Right renal cortex interstitium (tissue), 3 donors: ENCODE data around the gene C11orf91. TPM values are rescaled to one million over a fixed set of nuclear protein-coding genes. Genes with fewer than 3 reads are reported as not detected.
"Not testable (repeated sequence)": the region's sequence is repeated elsewhere in the genome, so short reads cannot be mapped to it uniquely, and the experiment has no call there.

Source experiments
- DNase-seq, 3 donors: peaks; one replicate each; pipeline ENCODE4 v3.0.0-alpha.2; 2013; ENCODE audit warnings: low read depth in 3 of 3, low spot score in 2 of 3
- polyA plus RNA-seq, 3 donors: library from polyadenylated mRNA; unstranded; fragments of 120-200 nt; gene quantifications; one replicate each; pipeline ENCODE4 v1.2.1, GENCODE V29; 2013; ENCODE audit not compliant: insufficient read length in 3 of 3

C11orf91 gene
- polyA plus RNA-seq, 3 donors = not detected

- DNase-seq = no peak
Observed at GRCh38 chr11:33674035-33674814, 26.4 kb downstream of the C11orf91 start.

DNA sequence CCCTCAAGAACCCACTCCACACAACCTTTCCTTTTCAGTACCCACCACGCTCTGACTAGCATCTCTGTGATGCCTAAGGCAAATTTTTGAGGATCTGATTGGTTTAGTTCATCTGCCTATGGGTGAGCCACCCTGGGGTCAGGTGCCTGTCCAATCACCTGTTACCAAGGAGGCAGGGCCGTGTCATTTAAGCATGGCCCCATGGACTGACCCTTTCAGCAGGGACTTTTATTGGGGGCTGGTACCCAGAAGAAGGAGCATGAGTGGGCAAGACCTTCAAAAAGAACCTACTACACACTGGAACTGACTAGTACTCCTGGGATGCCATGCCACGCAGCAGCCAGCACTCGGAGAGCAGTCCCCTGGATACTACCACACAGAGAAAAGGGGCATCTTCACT lies 28.4 kb downstream of the C11orf91 start:
- no peak for DNase-seq

- DNase-seq = no peak
Observed at GRCh38 chr11:33670250-33671011, 30.2 kb downstream of the C11orf91 start.

- no peak for DNase-seq
Observed at GRCh38 chr11:33669598-33670249, 30.9 kb downstream of the C11orf91 start.

- DNase-seq = no peak
Observed at GRCh38 chr11:33668951-33669596, 31.6 kb downstream of the C11orf91 start.

- DNase-seq = no peak
Observed at GRCh38 chr11:33668468-33668825, 32.2 kb downstream of the C11orf91 start.

GRCh38 chr11:33667819-33668467 lies 32.7 kb downstream of the C11orf91 start:
- no peak for DNase-seq

DNA sequence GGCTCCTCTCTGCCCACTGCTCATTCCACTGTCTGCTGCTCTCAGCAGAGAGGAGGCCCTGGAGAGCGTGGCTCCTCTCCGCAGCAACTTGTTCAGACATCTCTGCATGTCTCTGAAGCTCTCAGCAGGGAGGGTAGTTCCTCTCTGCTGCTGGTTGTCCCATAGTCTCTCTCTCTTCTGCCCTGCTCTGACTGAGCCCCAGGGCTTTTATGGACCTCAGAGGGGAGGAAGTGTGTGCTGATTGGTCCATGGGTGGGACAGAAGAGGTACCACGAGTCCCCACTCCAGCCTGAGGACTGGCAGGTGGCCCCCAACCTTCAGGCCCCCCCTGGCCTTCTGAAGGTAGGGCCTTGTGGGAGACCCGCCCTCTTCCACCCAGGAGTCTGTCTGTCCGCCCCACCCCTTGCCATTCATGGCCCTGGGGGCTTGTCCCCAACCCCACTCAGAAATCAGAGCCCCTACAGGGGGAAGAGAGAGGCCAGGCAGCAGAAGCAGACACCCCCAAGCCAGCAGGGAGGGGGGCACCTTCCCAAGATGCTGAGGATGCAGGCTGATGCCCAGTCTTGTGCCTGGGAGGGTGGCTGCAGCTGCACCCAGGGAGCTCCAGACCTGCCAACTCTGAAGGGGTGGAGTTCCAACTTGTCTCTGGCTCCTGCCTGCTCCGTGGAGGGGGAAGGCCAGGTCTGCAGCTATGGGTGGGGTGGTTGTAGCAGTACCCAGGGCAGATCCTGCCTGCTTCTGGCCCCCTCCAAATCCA lies 35.1 kb downstream of the C11orf91 start:
- no peak for DNase-seq

GRCh38 chr11:33664827-33665226 lies 35.8 kb downstream of the C11orf91 start:
- no peak for DNase-seq

GRCh38 chr11:33664166-33664565 lies 36.5 kb downstream of the C11orf91 start:
- DNase-seq = no peak

GRCh38 chr11:33663121-33663520 lies 37.5 kb downstream of the C11orf91 start:
- DNase-seq = no peak

DNA sequence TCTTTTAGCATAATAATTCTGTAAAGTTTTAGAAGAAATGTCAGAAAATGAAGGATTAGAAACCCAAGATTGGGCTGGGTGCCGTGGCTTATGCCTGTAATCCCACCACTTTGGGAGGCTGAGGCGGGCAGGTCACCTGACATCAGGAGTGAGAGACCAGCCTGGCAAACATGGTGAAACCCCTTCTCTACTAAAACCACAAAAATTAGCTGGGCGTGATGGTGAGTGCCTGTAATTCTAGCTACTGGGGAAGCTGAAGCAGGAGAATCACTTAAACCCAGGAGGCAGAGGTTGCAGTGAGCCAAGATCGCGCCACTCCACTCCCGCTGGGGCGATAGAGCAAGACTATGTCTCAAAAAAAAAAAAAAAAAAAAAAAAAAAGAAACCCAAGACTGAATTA lies 39.1 kb downstream of the C11orf91 start:
- not testable (repeated sequence) for DNase-seq

DNA sequence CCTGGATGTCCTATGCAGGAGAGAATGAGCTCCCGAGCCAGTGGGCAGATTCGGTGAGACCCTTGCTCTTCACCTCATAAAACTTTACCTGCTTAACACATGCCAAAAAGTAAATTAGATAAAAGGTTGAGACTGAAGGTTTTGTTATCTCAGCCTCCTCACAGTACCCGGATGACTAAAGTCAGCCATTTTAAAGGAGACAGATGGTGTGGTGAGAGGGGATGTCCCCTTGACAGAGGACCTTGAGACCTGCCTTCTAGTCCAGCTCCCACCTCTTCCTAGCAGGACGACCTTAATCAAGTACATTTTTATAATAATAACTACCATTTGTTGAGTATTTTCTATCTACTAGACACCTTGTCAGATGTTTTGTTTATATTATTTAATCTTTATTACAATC lies 39.7 kb downstream of the C11orf91 start:
- DNase-seq = no peak

GRCh38 chr11:33659370-33660139 lies 41.1 kb downstream of the C11orf91 start:
- no peak for DNase-seq

DNA sequence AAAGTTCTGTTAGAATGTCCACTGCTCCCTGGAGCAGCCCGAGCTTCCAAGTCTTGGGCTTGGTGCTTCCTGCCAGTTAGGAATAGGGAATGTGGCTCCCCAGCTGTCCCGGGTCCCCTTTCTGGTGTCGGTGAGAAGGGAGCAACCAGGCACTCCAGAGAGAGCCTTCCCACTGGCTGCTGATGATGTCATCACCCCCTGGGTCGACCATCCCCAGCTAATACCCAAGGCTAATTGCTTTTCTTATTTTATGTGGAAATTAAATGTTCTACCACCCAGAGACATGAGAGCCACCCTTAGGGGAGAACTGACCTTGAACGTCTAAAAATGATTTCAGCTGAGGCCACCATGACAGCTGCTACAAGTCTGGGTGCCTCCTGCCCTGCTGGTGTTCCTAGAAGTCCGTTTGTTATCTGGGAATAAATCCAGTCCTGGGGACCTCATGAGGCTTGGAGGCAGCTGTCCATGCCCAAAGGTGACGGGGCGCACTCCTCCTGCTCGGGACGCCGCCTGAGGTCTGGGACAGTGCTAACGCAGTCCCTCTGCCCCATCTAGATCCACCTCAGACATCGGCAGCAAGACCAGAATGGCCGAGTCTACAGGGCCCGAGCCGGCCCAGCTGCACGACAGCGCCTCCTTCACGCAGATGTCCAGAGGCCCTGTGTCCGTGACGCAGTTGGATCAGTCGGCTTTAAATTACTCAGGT lies 42.3 kb downstream of the C11orf91 start:
- no peak for DNase-seq

DNA sequence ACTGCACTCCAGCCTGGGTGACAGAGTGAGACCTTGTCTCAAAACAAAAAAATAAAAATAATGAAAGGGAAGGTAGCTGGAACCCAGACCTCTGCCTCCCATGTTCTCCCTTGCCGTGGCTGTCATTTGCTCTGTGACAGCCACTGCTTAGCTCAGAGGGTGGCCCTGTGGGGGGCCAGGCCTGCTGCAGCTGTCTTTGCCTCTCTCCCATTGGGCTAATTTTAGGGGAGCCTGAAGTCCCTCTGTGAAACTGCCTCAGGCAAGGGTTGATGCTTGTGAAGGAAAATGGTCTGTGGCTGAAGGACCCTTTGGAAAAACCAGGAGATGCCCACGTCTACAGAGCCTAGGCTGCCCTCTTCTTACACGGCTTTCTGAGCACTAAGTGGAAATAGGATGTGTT lies 42.9 kb downstream of the C11orf91 start:
- no peak for DNase-seq

- no peak for DNase-seq
Observed at GRCh38 chr11:33656768-33657167, 43.9 kb downstream of the C11orf91 start.

DNA sequence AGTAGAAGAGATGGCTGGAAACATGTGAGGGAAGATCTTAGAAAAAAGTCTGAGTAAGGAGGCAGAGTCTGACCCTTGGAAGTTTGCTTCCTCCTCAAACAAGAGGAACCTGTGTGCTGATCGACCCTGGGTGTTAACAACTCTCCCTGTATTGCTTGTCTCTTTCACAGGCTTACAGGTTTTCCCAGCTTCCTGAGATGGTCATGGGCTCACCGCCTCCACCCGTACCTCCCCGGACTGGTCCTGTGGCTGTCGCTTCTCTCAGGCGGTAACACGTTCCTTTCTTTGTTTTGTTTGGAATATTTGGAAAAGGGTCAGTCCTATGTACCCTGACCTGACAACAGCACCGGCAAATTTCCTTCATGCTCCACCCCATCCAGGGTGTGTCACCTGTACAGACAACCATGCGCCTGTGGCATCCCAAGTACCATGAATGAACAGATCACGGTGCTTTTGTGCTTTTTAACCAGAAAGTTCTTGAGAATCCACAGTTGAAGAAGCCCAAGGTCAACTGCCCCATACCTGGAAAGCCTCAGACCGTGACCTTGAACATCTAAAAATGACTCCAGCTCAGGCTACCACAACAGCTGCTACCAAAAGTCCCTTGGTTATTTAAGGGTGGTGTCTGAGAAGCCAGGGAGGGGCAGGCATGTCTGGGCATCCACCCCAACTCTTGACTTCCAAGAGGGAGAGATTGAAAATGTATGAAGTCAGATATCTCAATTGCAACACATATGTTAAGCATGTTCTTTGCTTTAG lies 44.6 kb downstream of the C11orf91 start:
- DNase-seq = no peak
